Epithelial cell of proximal tubule (primary cell): ENCODE measurements around the gene SRPX. TPM values are rescaled to one million over a fixed set of nuclear protein-coding genes. Genes with fewer than 3 reads are reported as not detected.

Experiments used
- DNase-seq: peaks from one replicate; pipeline ENCODE4 v3.0.0-alpha.2; 2011; ENCODE audit warnings: low read depth
- H3K4me3 ChIP-seq: 2 replicates; pipeline ENCODE4 v1.5.1; 2011; ENCODE audit warnings: low read depth, mild to moderate bottlenecking, low read length
- CTCF ChIP-seq: conservative IDR thresholded peaks from 2 replicates; pipeline ENCODE4 v1.5.1; 2012; ENCODE audit warnings: low read depth, mild to moderate bottlenecking, low read length
- total RNA-seq: library from RNA; depleted of rRNA; stranded (reverse); fragments of >200 nt; gene quantifications from 2 replicates; pipeline ENCODE4 v1.2.3, GENCODE V29; 2015

The SRPX gene
- total RNA-seq, 1 donor from 2014 or later = 37.0 TPM

- no peak overlapping the region for H3K4me3 ChIP-seq
- no peak for TF ChIP-seq CTCF
- no peak for DNase-seq
These were observed 96.7 kb downstream of the SRPX start for GRCh38 chrX:38124000-38124399.

GRCh38 chrX:38117485-38117884 lies 103.2 kb downstream of the SRPX start:
- DNase-seq = no peak
- TF ChIP-seq CTCF = no peak
- H3K4me3 ChIP-seq = no peak overlapping the region

DNA sequence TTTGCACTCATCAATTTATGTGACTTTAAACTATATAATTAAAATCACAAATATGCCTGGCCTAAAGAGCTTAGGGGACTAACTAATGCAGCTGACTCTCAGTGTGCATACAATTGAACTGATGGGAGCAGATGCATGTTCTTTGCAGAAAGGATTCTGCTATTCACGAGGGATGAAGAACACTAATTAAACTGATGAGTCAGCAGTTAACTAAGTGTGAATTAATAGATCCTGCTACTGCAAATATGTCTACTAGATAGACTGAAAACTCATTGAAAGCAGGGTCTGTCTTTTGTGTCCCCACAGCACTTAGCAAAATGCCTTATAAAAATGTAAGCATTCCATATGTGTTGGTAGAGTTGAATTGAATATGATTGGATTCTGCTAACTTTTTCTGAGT lies 104.0 kb downstream of the SRPX start:
- DNase-seq = no peak
- no peak for TF ChIP-seq CTCF
- H3K4me3 ChIP-seq = no peak overlapping the region

DNA sequence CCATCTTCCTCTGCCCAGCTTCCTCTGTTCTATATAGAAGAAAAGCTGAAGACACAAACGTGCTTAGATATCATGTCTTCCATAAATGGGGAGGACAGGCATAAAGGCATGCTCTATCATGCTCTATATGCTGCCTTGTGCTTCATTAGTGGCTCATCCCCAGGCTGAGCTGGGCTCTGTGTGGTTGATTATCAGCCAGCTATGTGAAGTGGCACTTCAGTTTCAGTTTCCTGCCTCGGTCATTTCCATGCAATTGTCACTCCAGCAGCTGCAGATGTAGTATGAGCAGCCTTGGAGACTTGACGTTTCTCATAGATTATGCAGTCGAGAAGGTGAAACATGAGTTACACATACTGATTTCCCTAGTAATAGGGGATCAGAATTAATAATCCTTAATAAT lies 108.1 kb downstream of the SRPX start:
- H3K4me3 ChIP-seq = no peak overlapping the region
- DNase-seq = no peak
- no peak for TF ChIP-seq CTCF

GRCh38 chrX:38111196-38111595 lies 109.5 kb downstream of the SRPX start:
- DNase-seq = no peak
- no peak for TF ChIP-seq CTCF
- no peak overlapping the region for H3K4me3 ChIP-seq

DNA sequence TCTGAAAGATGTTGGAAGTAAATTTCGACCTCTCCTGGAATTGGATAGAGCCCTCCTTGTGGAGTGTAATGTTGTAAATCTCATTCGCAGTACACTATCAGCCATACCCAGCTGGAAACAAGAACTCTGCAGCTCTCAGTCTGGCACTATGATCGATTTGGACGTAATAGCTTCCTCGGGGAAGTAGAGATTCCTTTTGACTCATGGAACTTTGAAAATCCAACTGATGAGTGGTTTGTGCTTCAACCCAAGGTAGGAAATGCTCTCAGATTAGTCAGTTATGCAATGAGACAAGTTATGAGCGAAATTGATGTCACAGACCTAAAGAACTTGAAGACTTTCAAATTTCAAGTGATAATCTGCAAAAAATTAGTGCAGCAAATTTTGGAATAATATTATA lies 110.4 kb downstream of the SRPX start:
- no peak for TF ChIP-seq CTCF
- DNase-seq = no peak
- no peak overlapping the region for H3K4me3 ChIP-seq

DNA sequence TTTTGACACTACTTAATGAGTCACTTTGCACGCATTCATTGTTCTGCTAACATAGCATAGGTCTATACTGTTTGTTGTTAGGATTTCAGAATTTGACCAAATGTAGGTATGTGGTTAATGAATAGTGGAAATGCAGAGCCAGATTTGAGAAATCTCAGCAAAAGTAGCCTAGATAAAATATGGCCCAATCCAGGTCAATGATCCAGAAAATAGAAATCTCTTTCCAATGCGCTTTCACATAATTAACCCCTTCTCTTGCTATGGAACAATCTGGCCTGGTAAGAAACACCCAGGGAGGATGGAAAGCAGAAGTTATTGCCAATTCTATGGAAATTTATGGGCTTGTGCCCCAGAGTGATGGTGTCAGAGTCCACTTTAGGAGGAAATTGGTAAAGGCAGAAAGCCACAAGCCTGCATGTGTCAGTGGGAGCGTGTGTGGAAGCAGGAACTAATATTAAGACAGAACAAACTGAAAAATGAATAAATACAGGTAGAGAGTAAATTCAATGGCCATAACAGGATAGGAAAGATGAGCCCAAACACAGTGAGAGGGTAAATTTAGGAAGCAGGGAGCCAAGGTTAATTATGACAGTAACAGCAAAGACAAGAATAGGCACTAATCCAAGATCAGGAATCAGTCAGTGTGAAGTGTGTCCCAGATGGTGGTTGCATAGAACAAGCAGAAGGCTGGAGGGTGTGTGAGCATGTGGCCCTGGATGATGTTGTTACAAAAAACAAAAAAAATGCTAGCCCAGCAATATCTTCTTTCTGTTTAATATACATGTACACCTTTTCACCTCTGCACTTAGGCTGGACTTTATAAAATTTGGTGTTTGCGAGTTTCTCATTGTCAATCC lies 111.4 kb downstream of the SRPX start:
- H3K4me3 ChIP-seq = no peak overlapping the region
- DNase-seq = no peak
- no peak for TF ChIP-seq CTCF
